ENCODE results near the gene STRN3.
"Not testable (repeated sequence)": the region's sequence is repeated elsewhere in the genome, so short reads cannot be mapped to it uniquely, and the experiment has no call there.

STRN3 gene

DNA sequence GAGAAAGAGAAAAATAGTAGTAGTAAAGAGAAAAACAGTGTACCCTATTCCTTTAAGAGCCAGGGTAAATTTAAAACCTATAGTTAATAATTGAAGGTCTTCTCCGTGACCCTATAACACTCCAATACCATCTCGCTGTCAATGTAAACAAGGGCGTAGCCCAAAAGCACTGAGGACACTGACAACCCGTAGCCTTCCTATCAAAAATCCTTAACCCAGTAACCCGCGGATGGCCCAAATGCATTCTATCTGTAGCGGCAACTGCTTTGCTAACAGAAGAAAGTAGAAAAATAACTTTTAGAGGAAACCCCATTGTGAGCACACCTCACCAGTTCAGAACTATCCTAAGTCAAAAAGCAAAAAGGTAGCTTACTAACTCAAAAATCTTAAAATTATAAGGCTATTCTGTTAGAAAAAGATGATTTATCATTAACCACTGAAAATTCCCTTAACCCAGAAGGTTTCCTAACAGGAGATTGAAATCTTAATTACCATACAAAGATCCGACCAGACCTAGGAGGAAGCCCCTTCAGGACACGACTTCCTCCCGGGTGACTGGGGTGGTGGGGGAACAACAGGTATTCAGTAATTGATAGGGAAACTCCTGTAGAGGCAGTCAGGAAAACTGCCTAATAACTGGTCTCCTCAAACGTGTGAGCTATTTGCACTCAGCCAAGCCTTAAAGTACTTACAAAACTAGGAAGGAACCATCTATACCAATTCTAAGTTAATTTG lies 58.6 kb downstream of the STRN3 start:
- not testable (repeated sequence) for H3K9me3 Mint-ChIP-seq; H3K27me3 Mint-ChIP-seq; DNase-seq (ENCODE audit: low spot score in 2 of 2); ATAC-seq (replicated peaks; ENCODE audit: extremely low read depth, poor library complexity, severe bottlenecking); H3K27ac Mint-ChIP-seq (ENCODE audit: low read depth); H3K4me3 Mint-ChIP-seq; H3K36me3 Mint-ChIP-seq (ENCODE audit: insufficient read depth)
- peaks cover 55% of the 10 kb centered on the region for H3K4me1 Mint-ChIP-seq

- no peaks in the 10 kb centered on the region for H3K27me3 Mint-ChIP-seq
- peaks cover 6% of the 10 kb centered on the region for H3K9me3 Mint-ChIP-seq
- no peak overlapping the region for H3K4me3 Mint-ChIP-seq
- peaks cover 3% of the 10 kb centered on the region for H3K36me3 Mint-ChIP-seq (ENCODE audit: insufficient read depth)
- no peak for DNase-seq (ENCODE audit: low spot score in 2 of 2)
- H3K27ac Mint-ChIP-seq (ENCODE audit: low read depth) = no peak overlapping the region
- peaks cover 48% of the 10 kb centered on the region for H3K4me1 Mint-ChIP-seq
- no peak for ATAC-seq (replicated peaks; ENCODE audit: extremely low read depth, poor library complexity, severe bottlenecking)
These were observed 59.5 kb downstream of the STRN3 start for GRCh38 chr14:30966415-30967363.

DNA sequence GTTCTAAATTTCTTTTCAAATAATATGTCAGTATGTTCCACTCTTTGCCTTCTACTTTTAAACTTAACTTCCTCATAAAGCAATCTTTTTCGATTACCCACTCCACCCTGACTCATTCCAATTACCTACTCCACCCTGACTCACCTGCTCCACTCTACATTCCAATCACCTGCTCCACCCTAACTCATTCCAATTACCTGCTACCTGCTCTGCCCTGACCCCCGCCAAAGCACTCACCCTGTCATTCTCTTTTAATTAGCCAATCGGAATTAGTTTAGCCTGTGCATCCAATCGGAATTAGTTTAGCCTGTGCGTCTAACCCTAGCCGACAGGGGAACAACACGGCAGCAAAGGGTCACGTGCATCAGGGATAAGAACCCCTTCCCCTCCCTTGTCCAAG lies 60.3 kb downstream of the STRN3 start:
- ATAC-seq (replicated peaks; ENCODE audit: extremely low read depth, poor library complexity, severe bottlenecking); H3K4me3 Mint-ChIP-seq; H3K36me3 Mint-ChIP-seq (ENCODE audit: insufficient read depth); H3K9me3 Mint-ChIP-seq; H3K27ac Mint-ChIP-seq (ENCODE audit: low read depth); H3K27me3 Mint-ChIP-seq; DNase-seq (ENCODE audit: low spot score in 2 of 2): not testable (repeated sequence)
- H3K4me1 Mint-ChIP-seq = peaks cover 48% of the 10 kb centered on the region

- not testable (repeated sequence) for H3K36me3 Mint-ChIP-seq (ENCODE audit: insufficient read depth); ATAC-seq (replicated peaks; ENCODE audit: extremely low read depth, poor library complexity, severe bottlenecking); H3K9me3 Mint-ChIP-seq; H3K4me3 Mint-ChIP-seq; H3K27ac Mint-ChIP-seq (ENCODE audit: low read depth); H3K27me3 Mint-ChIP-seq; DNase-seq (ENCODE audit: low spot score in 2 of 2)
- peaks cover 54% of the 10 kb centered on the region for H3K4me1 Mint-ChIP-seq
These were observed 63.6 kb downstream of the STRN3 start for GRCh38 chr14:30962537-30962936.

- H3K27ac Mint-ChIP-seq (ENCODE audit: low read depth) = no peak overlapping the region
- peaks cover 6% of the 10 kb centered on the region for H3K9me3 Mint-ChIP-seq
- peaks cover 5% of the 10 kb centered on the region for H3K36me3 Mint-ChIP-seq (ENCODE audit: insufficient read depth)
- no peak for DNase-seq (ENCODE audit: low spot score in 2 of 2)
- no peaks in the 10 kb centered on the region for H3K27me3 Mint-ChIP-seq
- ATAC-seq (replicated peaks; ENCODE audit: extremely low read depth, poor library complexity, severe bottlenecking) = no peak
- no peak overlapping the region for H3K4me3 Mint-ChIP-seq
- H3K4me1 Mint-ChIP-seq = peaks cover 57% of the 10 kb centered on the region
These were observed 64.8 kb downstream of the STRN3 start for GRCh38 chr14:30961330-30961729.

- peaks cover 6% of the 10 kb centered on the region for H3K36me3 Mint-ChIP-seq (ENCODE audit: insufficient read depth)
- H3K4me1 Mint-ChIP-seq = peaks cover 51% of the 10 kb centered on the region
- H3K9me3 Mint-ChIP-seq = no peaks in the 10 kb centered on the region
- DNase-seq (ENCODE audit: low spot score in 2 of 2) (no peak), ATAC-seq (replicated peaks; ENCODE audit: extremely low read depth, poor library complexity, severe bottlenecking) (no peak)
- no peak overlapping the region for H3K4me3 Mint-ChIP-seq
- no peaks in the 10 kb centered on the region for H3K27me3 Mint-ChIP-seq
- no peak overlapping the region for H3K27ac Mint-ChIP-seq (ENCODE audit: low read depth)
These were observed 66.0 kb downstream of the STRN3 start for GRCh38 chr14:30960216-30960615.

DNA sequence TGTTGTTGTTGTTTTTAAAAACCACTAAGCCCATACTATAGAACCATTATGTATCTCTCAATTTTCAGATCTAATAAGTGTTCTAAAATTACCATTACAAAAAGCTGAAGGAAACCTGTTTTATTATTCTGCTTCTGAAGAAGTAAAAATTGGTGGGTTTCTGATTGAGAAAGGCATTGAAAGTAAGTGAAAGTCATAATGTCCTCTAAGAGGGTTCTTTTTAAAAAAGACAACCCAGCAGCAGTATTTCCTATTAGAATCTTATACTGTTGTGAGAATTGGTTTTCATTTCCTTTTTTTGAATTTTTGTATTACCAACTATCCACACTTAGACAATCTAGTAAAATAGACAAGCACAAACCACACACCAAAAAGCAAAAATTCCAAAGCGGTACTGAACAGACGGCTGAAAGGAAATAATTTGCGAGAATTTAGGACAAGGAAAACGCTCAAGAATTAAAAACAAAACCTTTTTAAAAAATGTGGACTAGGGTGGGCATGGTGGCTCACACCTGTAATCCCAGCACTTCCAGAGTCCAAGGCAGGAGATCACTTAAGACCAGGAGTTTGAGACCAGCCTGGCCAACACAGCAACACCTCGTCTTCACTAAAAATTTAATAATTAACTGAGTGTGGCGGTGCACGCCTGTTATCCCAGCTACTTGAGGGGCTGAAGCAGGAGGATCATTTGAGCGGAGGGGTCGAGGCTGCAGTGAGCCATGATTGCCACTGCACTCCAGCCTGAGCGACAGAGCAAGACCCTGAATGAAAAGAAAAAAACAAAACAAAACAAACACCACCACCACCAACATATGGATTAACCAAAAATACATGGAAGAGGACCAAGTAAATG lies 67.4 kb downstream of the STRN3 start:
- peaks cover 15% of the 10 kb centered on the region for H3K36me3 Mint-ChIP-seq (ENCODE audit: insufficient read depth)
- H3K4me1 Mint-ChIP-seq = peaks cover 38% of the 10 kb centered on the region
- no peaks in the 10 kb centered on the region for H3K27me3 Mint-ChIP-seq
- no peaks in the 10 kb centered on the region for H3K9me3 Mint-ChIP-seq
- no peak for DNase-seq (ENCODE audit: low spot score in 2 of 2)
- ATAC-seq (replicated peaks; ENCODE audit: extremely low read depth, poor library complexity, severe bottlenecking) = no peak
- no peak overlapping the region for H3K27ac Mint-ChIP-seq (ENCODE audit: low read depth)
- H3K4me3 Mint-ChIP-seq = no peak overlapping the region

DNA sequence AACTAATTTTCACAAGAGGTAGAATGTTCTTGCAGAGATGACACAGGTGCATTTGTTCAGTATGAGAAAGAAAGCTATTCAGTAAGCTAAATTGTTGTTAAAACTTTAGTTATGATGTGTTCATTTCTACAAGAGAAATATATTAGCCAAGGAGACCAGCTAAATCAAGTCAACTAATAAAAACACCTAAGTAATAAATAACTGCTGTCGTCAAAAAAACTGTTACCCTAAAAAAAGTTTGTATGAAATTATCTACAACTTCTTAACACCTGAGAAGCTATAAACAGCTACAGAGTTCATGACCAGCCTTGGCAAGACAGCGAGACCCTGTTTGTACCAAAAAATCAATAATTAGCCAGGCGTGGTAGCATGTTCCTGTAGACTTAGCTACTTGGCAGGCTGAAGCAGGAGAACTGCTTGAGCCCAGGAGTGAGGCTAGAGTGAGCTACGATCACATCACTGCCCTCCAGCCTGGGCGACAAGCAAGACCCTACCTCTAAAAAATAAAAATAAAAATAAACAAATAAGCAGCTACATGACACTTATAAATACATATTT lies 68.3 kb downstream of the STRN3 start:
- Mint-ChIP-seq H3K4me3 (no peak overlapping the region), H3K4me1 (peaks cover 31% of the 10 kb centered on the region), H3K9me3 (no peaks in the 10 kb centered on the region), H3K27me3 (no peaks in the 10 kb centered on the region), H3K27ac (ENCODE audit: low read depth) (no peak overlapping the region), H3K36me3 (ENCODE audit: insufficient read depth) (peaks cover 20% of the 10 kb centered on the region)
- ATAC-seq (replicated peaks; ENCODE audit: extremely low read depth, poor library complexity, severe bottlenecking) (no peak), DNase-seq (ENCODE audit: low spot score in 2 of 2) (no peak)

DNA sequence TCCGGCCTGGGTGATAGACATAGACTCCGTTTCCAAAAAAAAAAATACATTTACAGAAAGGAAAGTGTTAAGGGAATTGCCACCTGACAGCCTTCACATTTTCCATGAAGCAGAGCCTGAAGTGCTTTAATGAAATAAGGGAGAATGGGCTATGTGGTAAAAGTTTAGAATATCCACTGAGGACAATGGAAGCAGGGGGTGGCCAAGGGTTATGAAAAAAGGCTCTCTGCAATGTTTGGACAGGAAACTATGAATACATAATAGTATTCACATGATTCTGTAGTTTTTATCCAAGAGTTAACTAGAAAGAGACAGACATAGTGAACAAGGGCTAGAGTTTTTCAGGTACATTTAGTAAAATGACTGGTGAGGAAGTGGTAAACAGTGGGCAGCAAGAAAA lies 76.5 kb downstream of the STRN3 start:
- ATAC-seq (replicated peaks; ENCODE audit: extremely low read depth, poor library complexity, severe bottlenecking) = no peak
- Mint-ChIP-seq H3K4me3 (no peak overlapping the region), H3K27ac (ENCODE audit: low read depth) (peak overlapping the region; percentile 32), H3K36me3 (ENCODE audit: insufficient read depth) (peaks cover 53% of the 10 kb centered on the region), H3K9me3 (no peaks in the 10 kb centered on the region), H3K27me3 (no peaks in the 10 kb centered on the region), H3K4me1 (no peaks in the 10 kb centered on the region)
- DNase-seq (ENCODE audit: low spot score in 2 of 2) = no peak

DNA sequence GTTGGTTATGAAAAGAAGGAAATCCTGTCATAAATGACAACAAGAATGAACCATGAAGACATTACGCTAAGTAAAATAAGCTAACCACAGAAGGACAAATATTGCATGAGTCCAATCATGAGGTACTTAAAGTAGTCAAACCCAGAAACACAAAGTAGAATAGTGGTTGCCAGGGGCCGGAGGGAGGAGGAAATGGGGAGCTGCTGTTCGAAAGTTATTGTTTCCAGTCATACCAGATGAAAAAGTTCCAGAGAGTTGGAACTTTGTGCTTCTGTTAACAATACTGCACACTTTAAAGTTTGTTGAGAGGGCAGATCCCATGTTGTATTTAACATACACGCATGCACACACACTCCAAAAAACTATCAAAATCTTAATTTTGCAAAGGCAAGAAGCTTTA lies 82.5 kb downstream of the STRN3 start:
- H3K4me3 Mint-ChIP-seq = no peak overlapping the region
- no peak for DNase-seq (ENCODE audit: low spot score in 2 of 2)

DNA sequence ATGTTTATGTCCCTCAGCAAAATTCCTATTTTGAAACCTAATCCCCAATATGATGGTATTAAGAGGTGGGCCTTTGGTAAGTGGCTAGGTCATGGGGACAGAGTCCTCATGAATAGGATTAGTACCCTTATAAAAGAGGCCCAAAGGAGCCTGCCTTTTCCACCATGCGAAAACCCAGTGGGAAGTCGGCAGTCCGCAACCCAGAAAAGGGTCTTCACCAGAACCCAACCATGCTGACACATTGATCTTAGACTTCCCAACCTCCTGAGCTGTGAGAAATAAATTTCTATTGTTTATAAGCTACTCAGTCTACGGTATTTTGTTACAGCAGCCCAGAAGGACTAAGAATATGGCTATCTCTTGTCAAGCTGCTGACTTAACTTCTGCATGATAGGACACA lies 85.3 kb downstream of the STRN3 start:
- Mint-ChIP-seq H3K9me3 (no peaks in the 10 kb centered on the region), H3K36me3 (ENCODE audit: insufficient read depth) (peaks cover 19% of the 10 kb centered on the region), H3K4me3 (no peak overlapping the region), H3K27me3 (no peaks in the 10 kb centered on the region), H3K27ac (ENCODE audit: low read depth) (peak overlapping the region; percentile 26), H3K4me1 (peaks cover 14% of the 10 kb centered on the region)
- DNase-seq (ENCODE audit: low spot score in 2 of 2) (no peak), ATAC-seq (replicated peaks; ENCODE audit: extremely low read depth, poor library complexity, severe bottlenecking) (no peak)

More for the DNA sequence above, 82.5 kb downstream of the STRN3 start:
- peaks cover 34% of the 10 kb centered on the region for H3K36me3 Mint-ChIP-seq (ENCODE audit: insufficient read depth)
- no peaks in the 10 kb centered on the region for H3K27me3 Mint-ChIP-seq
- H3K4me1 Mint-ChIP-seq = peaks cover 14% of the 10 kb centered on the region
- no peak overlapping the region for H3K27ac Mint-ChIP-seq (ENCODE audit: low read depth)
- ATAC-seq (replicated peaks; ENCODE audit: extremely low read depth, poor library complexity, severe bottlenecking) = no peak
- H3K9me3 Mint-ChIP-seq = no peaks in the 10 kb centered on the region

- H3K27ac Mint-ChIP-seq (ENCODE audit: low read depth) = peak overlapping the region; percentile 2
- H3K4me3 Mint-ChIP-seq = no peak overlapping the region
- H3K4me1 Mint-ChIP-seq = peaks cover 14% of the 10 kb centered on the region
- DNase-seq (ENCODE audit: low spot score in 2 of 2) (no peak), ATAC-seq (replicated peaks; ENCODE audit: extremely low read depth, poor library complexity, severe bottlenecking) (no peak)
- H3K27me3 Mint-ChIP-seq = no peaks in the 10 kb centered on the region
- H3K9me3 Mint-ChIP-seq = no peaks in the 10 kb centered on the region
- peaks cover 27% of the 10 kb centered on the region for H3K36me3 Mint-ChIP-seq (ENCODE audit: insufficient read depth)
These were observed 87.6 kb downstream of the STRN3 start for GRCh38 chr14:30938617-30939016.
